Measurements from ENCODE around the gene MYO15B. TPM values are rescaled to one million over a fixed set of nuclear protein-coding genes. Genes with fewer than 3 reads are reported as not detected.

The MYO15B gene
- total RNA-seq, 1 experiment from 2014 or later, result 26.5 TPM

DNA sequence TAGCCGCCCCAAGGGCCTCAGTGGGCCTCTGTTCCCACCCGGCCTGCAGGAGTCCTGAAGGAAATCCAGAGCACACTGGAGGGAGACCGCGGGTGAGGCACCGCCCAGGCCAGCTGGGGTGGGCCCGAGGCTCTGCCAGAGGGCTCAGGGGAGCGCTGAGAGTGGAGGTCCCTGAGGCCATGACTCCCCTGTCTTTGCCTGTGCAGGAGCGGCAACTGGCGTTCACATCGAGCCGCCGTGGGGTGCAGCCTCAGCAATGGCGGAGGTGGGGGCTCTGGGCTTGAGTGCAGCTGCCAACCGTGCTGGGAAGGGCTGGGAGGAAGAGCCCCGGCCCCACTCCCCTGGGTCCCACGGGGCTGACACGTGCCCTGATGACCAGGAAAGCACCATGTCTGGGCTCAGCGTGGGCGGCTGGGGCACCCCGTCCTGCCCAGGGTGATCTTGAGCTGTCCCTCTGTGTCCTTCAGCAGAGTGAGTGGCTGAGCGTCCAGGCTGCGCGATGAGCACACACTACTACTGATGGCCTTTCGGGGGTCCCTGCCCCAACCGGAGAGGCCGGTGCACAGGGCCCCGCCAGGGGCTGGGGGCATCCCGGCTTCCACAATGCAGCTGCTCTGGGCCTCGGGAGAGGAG, 13.1 kb upstream of the MYO15B start:
- H3K27me3 ChIP-seq (ENCODE audit: control insufficient read depth, insufficient read depth, low read length), result no peaks in the 10 kb centered on the region
- H3K4me3 ChIP-seq (ENCODE audit: low read depth in 2 of 2, low read length in 2 of 2), result no peak overlapping the region
- in situ Hi-C loops (cut with HindIII; ENCODE audit: low pct_unique_long_range_greater_than_20kb, low sequenced_read_pairs) (no loop called here), intact Hi-C loops (cut with micrococcal nuclease; ENCODE audit: unreplicated experiment) (no loop called here)
- TSS peak; percentile 70 for BruUV-seq (replicated peaks)
- ChIA-PET POLR2A (no interaction called here), CTCF (no interaction called here)
- H3K9me3 ChIP-seq (ENCODE audit: control insufficient read depth, insufficient read depth, low read depth, low read length), result no peaks in the 10 kb centered on the region
- ATAC-seq (no peak), DNase-seq (ENCODE audit: low read depth, low spot score) (no peak)
- no peak for TF ChIP-seq POLR2AphosphoS5 (IDR thresholded peaks at IDR 0.05; ENCODE audit: low read depth, low read length)
- TF ChIP-seq, protein P1, sequence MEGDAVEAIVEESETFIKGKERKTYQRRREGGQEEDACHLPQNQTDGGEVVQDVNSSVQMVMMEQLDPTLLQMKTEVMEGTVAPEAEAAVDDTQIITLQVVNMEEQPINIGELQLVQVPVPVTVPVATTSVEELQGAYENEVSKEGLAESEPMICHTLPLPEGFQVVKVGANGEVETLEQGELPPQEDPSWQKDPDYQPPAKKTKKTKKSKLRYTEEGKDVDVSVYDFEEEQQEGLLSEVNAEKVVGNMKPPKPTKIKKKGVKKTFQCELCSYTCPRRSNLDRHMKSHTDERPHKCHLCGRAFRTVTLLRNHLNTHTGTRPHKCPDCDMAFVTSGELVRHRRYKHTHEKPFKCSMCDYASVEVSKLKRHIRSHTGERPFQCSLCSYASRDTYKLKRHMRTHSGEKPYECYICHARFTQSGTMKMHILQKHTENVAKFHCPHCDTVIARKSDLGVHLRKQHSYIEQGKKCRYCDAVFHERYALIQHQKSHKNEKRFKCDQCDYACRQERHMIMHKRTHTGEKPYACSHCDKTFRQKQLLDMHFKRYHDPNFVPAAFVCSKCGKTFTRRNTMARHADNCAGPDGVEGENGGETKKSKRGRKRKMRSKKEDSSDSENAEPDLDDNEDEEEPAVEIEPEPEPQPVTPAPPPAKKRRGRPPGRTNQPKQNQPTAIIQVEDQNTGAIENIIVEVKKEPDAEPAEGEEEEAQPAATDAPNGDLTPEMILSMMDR (IDR thresholded peaks at IDR 0.05), result no peak
- TF ChIP-seq, protein P2, sequence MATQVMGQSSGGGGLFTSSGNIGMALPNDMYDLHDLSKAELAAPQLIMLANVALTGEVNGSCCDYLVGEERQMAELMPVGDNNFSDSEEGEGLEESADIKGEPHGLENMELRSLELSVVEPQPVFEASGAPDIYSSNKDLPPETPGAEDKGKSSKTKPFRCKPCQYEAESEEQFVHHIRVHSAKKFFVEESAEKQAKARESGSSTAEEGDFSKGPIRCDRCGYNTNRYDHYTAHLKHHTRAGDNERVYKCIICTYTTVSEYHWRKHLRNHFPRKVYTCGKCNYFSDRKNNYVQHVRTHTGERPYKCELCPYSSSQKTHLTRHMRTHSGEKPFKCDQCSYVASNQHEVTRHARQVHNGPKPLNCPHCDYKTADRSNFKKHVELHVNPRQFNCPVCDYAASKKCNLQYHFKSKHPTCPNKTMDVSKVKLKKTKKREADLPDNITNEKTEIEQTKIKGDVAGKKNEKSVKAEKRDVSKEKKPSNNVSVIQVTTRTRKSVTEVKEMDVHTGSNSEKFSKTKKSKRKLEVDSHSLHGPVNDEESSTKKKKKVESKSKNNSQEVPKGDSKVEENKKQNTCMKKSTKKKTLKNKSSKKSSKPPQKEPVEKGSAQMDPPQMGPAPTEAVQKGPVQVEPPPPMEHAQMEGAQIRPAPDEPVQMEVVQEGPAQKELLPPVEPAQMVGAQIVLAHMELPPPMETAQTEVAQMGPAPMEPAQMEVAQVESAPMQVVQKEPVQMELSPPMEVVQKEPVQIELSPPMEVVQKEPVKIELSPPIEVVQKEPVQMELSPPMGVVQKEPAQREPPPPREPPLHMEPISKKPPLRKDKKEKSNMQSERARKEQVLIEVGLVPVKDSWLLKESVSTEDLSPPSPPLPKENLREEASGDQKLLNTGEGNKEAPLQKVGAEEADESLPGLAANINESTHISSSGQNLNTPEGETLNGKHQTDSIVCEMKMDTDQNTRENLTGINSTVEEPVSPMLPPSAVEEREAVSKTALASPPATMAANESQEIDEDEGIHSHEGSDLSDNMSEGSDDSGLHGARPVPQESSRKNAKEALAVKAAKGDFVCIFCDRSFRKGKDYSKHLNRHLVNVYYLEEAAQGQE (IDR thresholded peaks at IDR 0.05; ENCODE audit: insufficient read depth in 1 of 2, low read depth in 2 of 2, low read length in 1 of 2), result no peak
- TF ChIP-seq SIN3A (IDR thresholded peaks at IDR 0.05; ENCODE audit: borderline replicate concordance, insufficient read depth, low read depth, low read length), result no peak
- H3K27ac ChIP-seq (ENCODE audit: low read length), result no peak overlapping the region
- no peaks in the 10 kb centered on the region for H3K4me1 ChIP-seq (ENCODE audit: control insufficient read depth, insufficient read depth, low read length)
- no peaks in the 10 kb centered on the region for H3K36me3 ChIP-seq (ENCODE audit: control insufficient read depth, insufficient read depth, low read length)

DNA sequence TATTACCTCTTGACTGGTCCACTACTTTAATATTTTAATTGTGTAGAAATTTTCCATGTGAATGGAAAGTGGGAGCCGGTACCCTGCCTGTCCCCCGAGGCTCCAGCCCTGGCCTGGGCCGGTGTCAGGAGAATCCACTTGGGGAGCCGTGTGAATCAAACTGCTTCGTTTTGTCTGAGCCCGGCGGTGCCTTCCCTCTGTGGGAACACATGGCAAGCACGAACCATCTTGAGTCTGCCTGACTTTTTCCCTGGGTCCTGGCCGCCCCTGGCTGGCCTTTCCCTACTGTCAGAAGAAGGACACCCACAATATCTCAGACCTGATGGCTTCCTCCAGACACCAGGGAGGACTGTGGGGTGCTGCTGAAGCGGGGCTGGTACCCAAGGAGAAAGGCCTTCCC, 12.4 kb upstream of the MYO15B start:
- DNase-seq (ENCODE audit: low read depth, low spot score), result no peak
- no peaks in the 10 kb centered on the region for H3K4me1 ChIP-seq (ENCODE audit: control insufficient read depth, insufficient read depth, low read length)
- H3K27ac ChIP-seq (ENCODE audit: low read length), result no peak overlapping the region
- no peaks in the 10 kb centered on the region for H3K9me3 ChIP-seq (ENCODE audit: control insufficient read depth, insufficient read depth, low read depth, low read length)
- ChIA-PET CTCF (no interaction called here), POLR2A (no interaction called here)
- in situ Hi-C loops (cut with HindIII; ENCODE audit: low pct_unique_long_range_greater_than_20kb, low sequenced_read_pairs), result no loop called here
- no peak for TF ChIP-seq SIN3A (IDR thresholded peaks at IDR 0.05; ENCODE audit: borderline replicate concordance, insufficient read depth, low read depth, low read length)
- TF ChIP-seq, protein P2 (IDR thresholded peaks at IDR 0.05; ENCODE audit: insufficient read depth in 1 of 2, low read depth in 2 of 2, low read length in 1 of 2), result no peak
- TF ChIP-seq, protein P1 (IDR thresholded peaks at IDR 0.05), result no peak
- no peak for TF ChIP-seq TCF7L2 (IDR thresholded peaks at IDR 0.05; ENCODE audit: low read depth, low read length)
- TF ChIP-seq POLR2AphosphoS5 (IDR thresholded peaks at IDR 0.05; ENCODE audit: low read depth, low read length), result no peak
- BruUV-seq (replicated peaks), result no TSS peak
- H3K27me3 ChIP-seq (ENCODE audit: control insufficient read depth, insufficient read depth, low read length), result no peaks in the 10 kb centered on the region
- H3K4me3 ChIP-seq (ENCODE audit: low read depth in 2 of 2, low read length in 2 of 2), result no peak overlapping the region
- no peak for ATAC-seq
- H3K36me3 ChIP-seq (ENCODE audit: control insufficient read depth, insufficient read depth, low read length), result no peaks in the 10 kb centered on the region
- intact Hi-C loops (cut with micrococcal nuclease; ENCODE audit: unreplicated experiment), result no loop called here

Measured in Panc1 (cell line).